Activated CD4-positive, alpha-beta T cell treated with anti-CD3 and anti-CD28 coated beads, Interleukin-2, Interleukin-6, amounts not matched to agents 100 ng/mL and 50 ng/mL, durations not matched to agents 16 hours and 8 hours (primary cell): ENCODE results near the gene NT5C1B.

Experiments used
- DNase-seq: peaks from one replicate; pipeline ENCODE4 v3.0.0-alpha.2; 2020

Gene NT5C1B

GRCh38 chr2:18548621-18549020 is 40.7 kb downstream of the NT5C1B start:
- no peak for DNase-seq

- DNase-seq = no peak
These were observed 42.8 kb downstream of the NT5C1B start for GRCh38 chr2:18546567-18546966.

GRCh38 chr2:18545384-18545783 is 44.0 kb downstream of the NT5C1B start:
- no peak for DNase-seq

GRCh38 chr2:18544171-18544570 is 45.2 kb downstream of the NT5C1B start:
- no peak for DNase-seq

- DNase-seq = peak; percentile 9
These were observed 48.5 kb downstream of the NT5C1B start for GRCh38 chr2:18540872-18541271.

- DNase-seq = no peak
These were observed 52.7 kb downstream of the NT5C1B start for GRCh38 chr2:18536697-18537096.

GRCh38 chr2:18536100-18536499 is 53.3 kb downstream of the NT5C1B start:
- no peak for DNase-seq

- DNase-seq = no peak
These were observed 58.2 kb downstream of the NT5C1B start for GRCh38 chr2:18531194-18531593.

GRCh38 chr2:18527822-18528221 is 61.5 kb downstream of the NT5C1B start:
- DNase-seq = no peak

GRCh38 chr2:18527326-18527725 is 62.0 kb downstream of the NT5C1B start:
- DNase-seq = no peak

GRCh38 chr2:18526429-18526828 is 62.9 kb downstream of the NT5C1B start:
- no peak for DNase-seq

GRCh38 chr2:18525852-18526251 is 63.5 kb downstream of the NT5C1B start:
- no peak for DNase-seq

GRCh38 chr2:18525236-18525635 is 64.1 kb downstream of the NT5C1B start:
- DNase-seq = no peak

- DNase-seq = no peak
These were observed 66.8 kb downstream of the NT5C1B start for GRCh38 chr2:18522484-18523146.

- peak; percentile 71 for DNase-seq
These were observed 68.6 kb downstream of the NT5C1B start for GRCh38 chr2:18520451-18521425.

- DNase-seq = no peak
These were observed 69.4 kb downstream of the NT5C1B start for GRCh38 chr2:18519914-18520450.

- DNase-seq = no peak
These were observed 71.0 kb downstream of the NT5C1B start for GRCh38 chr2:18518116-18519111.

- no peak for DNase-seq
These were observed 72.0 kb downstream of the NT5C1B start for GRCh38 chr2:18517386-18517785.

GRCh38 chr2:18516112-18516511 is 73.3 kb downstream of the NT5C1B start:
- DNase-seq = no peak

GRCh38 chr2:18514526-18515461 is 74.6 kb downstream of the NT5C1B start:
- no peak for DNase-seq
